NB4 (cell line): Measurements from ENCODE around the gene INPP5B.

Experiments
- DNase-seq: peaks from one replicate; pipeline ENCODE4 v3.0.0; 2010; ENCODE audit warnings: low read depth
- H3K4me3 ChIP-seq: one replicate; pipeline ENCODE4 v1.5.1; 2011; ENCODE audit warnings: mild to moderate bottlenecking, low read depth, low read length, moderate library complexity
- MYC ChIP-seq: IDR thresholded peaks from 2 replicates; pipeline ENCODE4 v1.6.1; 2011; ENCODE audit warnings: low read depth, low read length
- POLR2A ChIP-seq: IDR thresholded peaks from 2 replicates; pipeline ENCODE4 v1.6.1; 2011; ENCODE audit warnings: mild to moderate bottlenecking; ENCODE audit not compliant: insufficient read length; ENCODE audit errors: extremely low read depth
- TF ChIP-seq, protein P1 (sequence below): IDR thresholded peaks from 2 replicates; pipeline ENCODE4 v1.6.1; 2011; ENCODE audit warnings: low read depth, low read length
- TF ChIP-seq, protein P2 (sequence below): IDR thresholded peaks from one replicate; pipeline ENCODE4 v1.5.1; 2012; ENCODE audit warnings: low read depth, low read length

INPP5B gene

DNA sequence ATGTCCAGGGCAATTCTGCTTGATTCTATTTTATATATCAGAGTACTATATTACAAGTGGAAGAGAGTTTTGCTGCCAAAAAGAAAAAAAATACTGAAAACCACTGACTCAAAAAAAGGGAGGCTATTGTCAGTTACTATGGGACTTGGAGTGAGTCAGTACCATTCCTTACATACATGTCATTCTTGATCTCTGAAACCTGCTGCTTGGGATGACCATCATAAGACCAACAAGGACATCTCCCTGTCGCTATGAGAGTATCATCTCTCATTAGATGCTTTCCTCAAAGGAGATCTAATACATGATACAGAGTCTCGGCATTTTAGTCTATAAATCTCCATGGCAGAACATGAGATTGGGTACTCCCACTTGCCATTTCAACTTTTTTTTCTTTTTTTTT is 11.8 kb upstream of the INPP5B start:
- H3K4me3 ChIP-seq, result no peak overlapping the region
- TF ChIP-seq MYC (no peak), POLR2A (no peak)
- TF ChIP-seq, protein P1, sequence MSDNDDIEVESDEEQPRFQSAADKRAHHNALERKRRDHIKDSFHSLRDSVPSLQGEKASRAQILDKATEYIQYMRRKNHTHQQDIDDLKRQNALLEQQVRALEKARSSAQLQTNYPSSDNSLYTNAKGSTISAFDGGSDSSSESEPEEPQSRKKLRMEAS, result no peak
- TF ChIP-seq, protein P2, sequence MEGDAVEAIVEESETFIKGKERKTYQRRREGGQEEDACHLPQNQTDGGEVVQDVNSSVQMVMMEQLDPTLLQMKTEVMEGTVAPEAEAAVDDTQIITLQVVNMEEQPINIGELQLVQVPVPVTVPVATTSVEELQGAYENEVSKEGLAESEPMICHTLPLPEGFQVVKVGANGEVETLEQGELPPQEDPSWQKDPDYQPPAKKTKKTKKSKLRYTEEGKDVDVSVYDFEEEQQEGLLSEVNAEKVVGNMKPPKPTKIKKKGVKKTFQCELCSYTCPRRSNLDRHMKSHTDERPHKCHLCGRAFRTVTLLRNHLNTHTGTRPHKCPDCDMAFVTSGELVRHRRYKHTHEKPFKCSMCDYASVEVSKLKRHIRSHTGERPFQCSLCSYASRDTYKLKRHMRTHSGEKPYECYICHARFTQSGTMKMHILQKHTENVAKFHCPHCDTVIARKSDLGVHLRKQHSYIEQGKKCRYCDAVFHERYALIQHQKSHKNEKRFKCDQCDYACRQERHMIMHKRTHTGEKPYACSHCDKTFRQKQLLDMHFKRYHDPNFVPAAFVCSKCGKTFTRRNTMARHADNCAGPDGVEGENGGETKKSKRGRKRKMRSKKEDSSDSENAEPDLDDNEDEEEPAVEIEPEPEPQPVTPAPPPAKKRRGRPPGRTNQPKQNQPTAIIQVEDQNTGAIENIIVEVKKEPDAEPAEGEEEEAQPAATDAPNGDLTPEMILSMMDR, result no peak
- no peak for DNase-seq

DNA sequence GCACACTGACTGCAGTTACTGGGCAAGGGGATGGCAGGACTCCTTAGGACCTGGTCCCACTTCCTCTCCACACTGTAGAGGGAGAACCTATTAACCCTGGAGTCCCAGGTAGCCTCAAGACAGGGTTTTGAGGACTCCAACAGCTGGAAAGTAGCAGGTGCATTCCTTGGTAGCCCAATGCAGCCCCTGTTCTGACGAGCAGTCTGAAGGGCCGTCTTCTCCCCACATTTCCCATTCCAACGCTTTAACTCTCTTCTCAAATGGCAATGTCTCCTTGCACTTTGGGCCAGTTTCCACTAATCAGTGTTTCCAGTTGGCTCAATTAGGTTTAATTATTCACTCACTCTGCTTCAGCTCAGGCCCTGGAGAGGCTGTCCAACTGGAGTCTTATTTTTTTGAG is 8.8 kb upstream of the INPP5B start:
- H3K4me3 ChIP-seq, result no peak overlapping the region
- TF ChIP-seq, protein P1, result no peak
- no peak for TF ChIP-seq MYC
- TF ChIP-seq POLR2A, result no peak
- TF ChIP-seq, protein P2, result no peak
- DNase-seq, result no peak

DNA sequence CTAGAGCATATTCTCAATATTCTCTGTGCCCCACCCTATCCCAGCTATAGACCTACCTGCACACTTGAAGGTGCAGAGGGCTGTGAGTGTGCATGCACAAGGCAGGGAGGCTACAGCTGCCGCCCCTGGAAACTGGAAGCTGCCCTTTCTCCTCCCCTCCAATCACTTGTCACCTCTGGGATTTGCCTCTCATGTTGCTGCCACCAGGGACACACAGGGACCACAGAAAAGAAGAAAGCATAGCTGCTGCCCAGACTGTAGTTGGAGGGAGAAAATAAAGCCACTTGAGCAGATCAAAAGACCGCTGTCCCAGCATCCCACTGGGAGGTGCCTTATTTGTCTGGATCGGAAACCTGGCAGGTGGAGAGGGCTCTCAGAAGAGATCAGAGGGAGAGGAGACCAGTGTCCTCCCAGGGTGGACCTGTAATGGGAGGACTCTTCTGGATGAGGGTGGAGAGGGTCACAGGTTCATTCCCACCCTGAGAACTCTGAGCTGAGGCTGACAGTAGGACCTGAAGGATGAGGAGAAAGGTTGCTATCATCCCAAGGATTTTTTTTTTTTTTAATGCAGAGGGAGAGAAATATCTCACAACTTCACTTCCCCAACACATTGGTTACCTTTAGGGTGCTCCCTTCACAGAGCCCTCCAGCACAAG is 7.6 kb upstream of the INPP5B start:
- H3K4me3 ChIP-seq, result no peak overlapping the region
- peak; percentile 16 for DNase-seq
- TF ChIP-seq, protein P1, result no peak
- TF ChIP-seq, protein P2, result no peak
- TF ChIP-seq MYC (no peak), POLR2A (no peak)

DNA sequence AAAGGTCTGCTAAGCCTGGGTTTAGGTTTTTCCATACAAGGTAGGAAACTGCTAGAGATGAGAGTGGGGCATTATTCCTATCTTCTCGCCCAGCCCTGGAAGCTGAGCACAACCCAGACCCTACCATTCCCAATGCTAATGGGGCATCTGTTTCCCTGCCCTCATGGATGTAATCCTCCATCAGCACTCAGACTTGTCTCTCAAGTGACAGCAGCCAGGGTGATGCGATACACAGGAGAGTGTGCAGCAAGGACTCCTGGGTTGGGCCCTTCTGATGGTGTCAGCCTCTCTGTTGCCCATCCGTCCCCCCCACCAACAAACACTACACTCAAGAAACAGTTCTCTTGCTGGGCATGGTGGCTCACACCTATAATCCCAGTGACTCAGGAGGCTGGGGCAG is 5.9 kb upstream of the INPP5B start:
- no peak for TF ChIP-seq MYC
- TF ChIP-seq, protein P2, result no peak
- TF ChIP-seq, protein P1, result no peak
- TF ChIP-seq POLR2A, result no peak
- no peak for DNase-seq
- no peak overlapping the region for H3K4me3 ChIP-seq

DNA sequence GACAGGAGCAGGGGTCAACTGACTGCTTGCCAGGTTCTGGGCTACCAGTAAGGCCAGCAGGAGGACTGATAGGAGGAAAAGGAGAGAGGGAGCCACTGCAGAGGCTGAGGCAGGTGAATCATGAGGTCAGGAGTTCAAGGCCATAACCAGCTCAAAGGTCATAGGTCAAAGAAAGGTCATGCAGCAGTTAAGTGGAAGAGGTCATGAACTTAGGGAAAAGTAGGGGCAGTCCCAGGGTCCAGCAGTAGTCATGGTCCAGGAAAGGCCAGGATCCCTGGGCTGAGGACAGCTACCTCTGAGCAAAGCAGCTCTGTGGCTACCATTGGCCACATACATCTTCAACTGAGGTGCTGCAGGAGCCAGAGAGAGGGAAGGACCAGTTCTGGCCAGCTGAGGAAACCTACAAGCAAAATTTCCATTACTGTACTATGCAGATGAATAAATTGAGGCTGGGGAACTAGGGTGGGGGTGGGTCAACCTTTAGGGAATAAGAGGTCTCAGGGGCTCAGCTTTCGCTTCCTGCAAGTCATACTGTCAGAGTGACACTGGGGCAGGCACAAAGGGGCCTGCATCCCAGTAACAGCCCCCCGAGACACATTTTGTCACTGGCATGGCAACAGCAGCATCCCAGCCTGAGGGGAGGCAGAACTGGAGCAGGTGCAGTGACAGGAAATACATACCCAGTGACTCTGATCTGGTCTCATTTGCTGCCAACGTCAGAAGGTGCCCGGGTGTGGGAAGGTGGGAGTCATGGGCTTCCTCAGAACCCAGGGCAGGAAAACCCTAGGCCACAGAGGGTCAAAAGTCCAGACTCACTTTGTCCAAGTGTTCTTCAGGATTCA is 5.2 kb upstream of the INPP5B start:
- no peak for TF ChIP-seq POLR2A
- TF ChIP-seq, protein P2, result no peak
- TF ChIP-seq MYC, result no peak
- TF ChIP-seq, protein P1, result no peak
- DNase-seq, result no peak

More for the DNA sequence above, 5.2 kb upstream of the INPP5B start:
- no peak overlapping the region for H3K4me3 ChIP-seq
